Measurements from ENCODE around the gene SLC16A8. TPM values are rescaled to one million over a fixed set of nuclear protein-coding genes. Genes with fewer than 3 reads are reported as not detected.

Gene SLC16A8
- total and polyA plus RNA-seq, 8 donors, result 0.38 to 2.1 (median 1.3) TPM

DNA sequence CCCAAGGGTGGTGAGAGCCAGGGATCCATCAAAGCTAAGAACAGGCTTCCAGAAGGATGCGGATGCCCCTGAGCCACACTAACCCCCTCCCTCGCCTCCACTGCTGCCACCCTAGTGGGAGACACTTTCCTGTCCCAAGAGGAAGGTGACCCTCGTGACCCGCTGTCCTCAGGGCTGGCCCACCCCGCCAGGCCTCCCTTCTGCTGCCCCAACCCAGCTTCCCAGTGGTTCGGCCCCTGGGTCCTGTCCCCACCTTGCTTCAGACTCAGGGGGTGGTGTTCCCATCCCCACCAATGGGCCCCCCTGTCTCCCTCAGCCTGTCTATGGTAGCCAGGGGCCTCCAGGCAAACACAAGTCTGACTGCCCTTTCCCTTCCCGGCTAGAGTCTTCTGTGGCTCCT is 33.3 kb downstream of the SLC16A8 start:
- Histone ChIP-seq H3K4me3 (no peak overlapping the region), H3K27me3 (no peaks in the 10 kb centered on the region), H3K4me1 (no peaks in the 10 kb centered on the region), H3K9me3 (no peaks in the 10 kb centered on the region), H3K36me3 (no peaks in the 10 kb centered on the region), H3K27ac (no peak overlapping the region)
- intact Hi-C loops (cut with DNase I), result no loop called here
- DNase-seq (no peak), ATAC-seq (no peak)
- TF ChIP-seq CTCF (IDR thresholded peaks at IDR 0.05), result no peak

DNA sequence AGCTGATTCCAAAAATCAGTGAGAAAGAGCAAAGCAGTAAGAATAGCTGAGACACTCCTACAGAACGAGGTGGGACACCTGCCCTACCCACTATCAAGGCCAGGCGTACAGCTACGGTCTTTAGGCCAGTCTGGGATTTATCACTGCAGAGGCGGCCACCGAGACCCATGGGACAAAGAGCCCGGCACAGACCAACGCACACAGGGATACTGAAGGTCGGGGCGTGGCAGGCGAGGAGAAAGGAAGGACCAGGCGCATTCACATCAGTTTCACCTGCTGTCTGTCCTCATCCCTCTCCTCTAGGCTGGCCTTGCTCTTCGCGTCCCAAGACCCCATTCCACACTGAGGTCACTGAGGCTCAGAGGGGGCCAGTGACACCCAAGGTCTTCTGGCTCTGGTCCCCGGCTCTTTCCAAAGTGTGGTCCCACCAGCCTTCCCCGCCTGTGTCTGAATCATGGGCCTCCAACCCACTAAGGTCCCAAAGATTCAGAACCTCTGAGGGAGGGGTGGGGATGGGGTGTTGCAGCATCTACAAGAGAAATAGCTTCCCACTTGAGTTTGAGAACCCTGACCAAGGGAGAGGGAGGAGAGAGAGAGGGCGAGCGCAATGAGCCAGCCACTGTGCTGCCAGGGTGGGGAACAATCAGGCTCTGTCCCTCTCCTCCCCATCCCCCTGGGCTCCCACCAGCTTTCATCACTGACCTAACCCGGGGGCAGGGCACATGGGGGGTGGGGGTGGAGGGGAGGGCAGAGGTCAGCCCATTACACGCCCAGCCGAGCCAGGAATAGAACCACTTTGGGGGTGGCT is 34.0 kb downstream of the SLC16A8 start:
- intact Hi-C loops (cut with DNase I), result no loop called here
- Histone ChIP-seq H3K36me3 (no peaks in the 10 kb centered on the region), H3K27me3 (no peaks in the 10 kb centered on the region), H3K4me3 (no peak overlapping the region), H3K27ac (no peak overlapping the region), H3K9me3 (no peaks in the 10 kb centered on the region), H3K4me1 (no peaks in the 10 kb centered on the region)
- ATAC-seq (no peak), DNase-seq (no peak)
- no peak for TF ChIP-seq CTCF (IDR thresholded peaks at IDR 0.05)

GRCh38 chr22:38046070-38046748 is 37.8 kb downstream of the SLC16A8 start:
- no peaks in the 10 kb centered on the region for H3K27me3 ChIP-seq
- H3K9me3 ChIP-seq, result no peaks in the 10 kb centered on the region
- no peak overlapping the region for H3K4me3 ChIP-seq
- H3K27ac ChIP-seq, result no peak overlapping the region
- intact Hi-C loops (cut with DNase I), result no loop called here
- TF ChIP-seq CTCF (IDR thresholded peaks at IDR 0.05), result no peak
- H3K4me1 ChIP-seq, result peaks cover 0 to 16% of the 10 kb centered on the region in 2 donors
- no peak for ATAC-seq
- H3K36me3 ChIP-seq, result no peaks in the 10 kb centered on the region
- no peak for DNase-seq

- Histone ChIP-seq H3K9me3 (no peaks in the 10 kb centered on the region), H3K4me1 (peaks cover 0 to 16% of the 10 kb centered on the region in 2 donors), H3K27ac (no peak overlapping the region), H3K4me3 (no peak overlapping the region), H3K36me3 (no peaks in the 10 kb centered on the region), H3K27me3 (no peaks in the 10 kb centered on the region)
- TF ChIP-seq CTCF (IDR thresholded peaks at IDR 0.05), result no peak
- DNase-seq, result no peak
- intact Hi-C loops (cut with DNase I), result no loop called here
- ATAC-seq, result no peak
Observed at GRCh38 chr22:38043151-38044039, 40.6 kb downstream of the SLC16A8 start.

GRCh38 chr22:38042488-38042790 is 41.5 kb downstream of the SLC16A8 start:
- ATAC-seq (peak; percentile 24), DNase-seq (no peak)
- Histone ChIP-seq H3K36me3 (no peaks in the 10 kb centered on the region), H3K4me3 (no peak overlapping the region), H3K9me3 (no peaks in the 10 kb centered on the region), H3K27me3 (no peaks in the 10 kb centered on the region), H3K4me1 (peaks cover 0 to 16% of the 10 kb centered on the region in 2 donors), H3K27ac (peak overlapping the region in 1 of 2 donors; percentile 28)
- intact Hi-C loops (cut with DNase I), result no loop called here
- TF ChIP-seq CTCF (IDR thresholded peaks at IDR 0.05), result no peak

All from left lung (tissue), 10 donors.